Parathyroid adenoma (tissue), 2 donors: Measurements from ENCODE around the gene QSOX2.

Source experiments
- H2AFZ ChIP-seq: fragments of 300-600 bp; sonication (generic); one replicate; pipeline ENCODE4 v1.7.0; 2017; ENCODE audit warnings: antibody characterized with exemption, mild to moderate bottlenecking
- H3K27ac ChIP-seq: fragments of 300-600 bp; sonication (generic); one replicate; pipeline ENCODE4 v1.7.0; 2017
- H3K27me3 ChIP-seq: fragments of 300-600 bp; sonication (generic); one replicate; pipeline ENCODE4 v1.7.0; 2017; ENCODE audit warnings: low read length; ENCODE audit not compliant: control insufficient read depth, insufficient read depth
- H3K36me3 ChIP-seq: fragments of 300-600 bp; sonication (generic); one replicate; pipeline ENCODE4 v1.7.0; 2017; ENCODE audit warnings: low read length; ENCODE audit not compliant: control insufficient read depth, insufficient read depth
- H3K4me1 ChIP-seq: fragments of 300-600 bp; sonication (generic); one replicate; pipeline ENCODE4 v1.7.0; 2017; ENCODE audit warnings: control low read depth
- H3K4me2 ChIP-seq: fragments of 300-600 bp; sonication (generic); one replicate; pipeline ENCODE4 v1.7.0; 2017; ENCODE audit warnings: low read length
- H3K4me3 ChIP-seq: fragments of 300-600 bp; sonication (generic); one replicate; pipeline ENCODE4 v1.7.0; 2017; ENCODE audit warnings: low read depth, low read length
- H3K79me2 ChIP-seq: fragments of 300-600 bp; sonication (generic); one replicate; pipeline ENCODE4 v1.7.0; 2017; ENCODE audit warnings: control low read depth
- H3K9ac ChIP-seq: fragments of 300-600 bp; sonication (generic); one replicate; pipeline ENCODE4 v1.7.0; 2017; ENCODE audit warnings: mild to moderate bottlenecking
- H3K9me3 ChIP-seq: fragments of 300-600 bp; sonication (generic); one replicate; pipeline ENCODE4 v1.7.0; 2017; ENCODE audit warnings: low read length; ENCODE audit not compliant: control insufficient read depth
- CTCF ChIP-seq: fragments of 300-600 bp; sonication (generic); IDR thresholded peaks from one replicate; pipeline ENCODE4 v1.7.0; 2017; ENCODE audit warnings: antibody characterized with exemption, mild to moderate bottlenecking
- donor health status: primary hyperparathyroidism.

The QSOX2 gene

GRCh38 chr9:136160381-136160841, 85.2 kb downstream of the QSOX2 start:
- H3K27me3 ChIP-seq = no peaks in the 10 kb centered on the region
- no peak overlapping the region for H2AFZ ChIP-seq
- no peak for TF ChIP-seq CTCF
- no peak overlapping the region for H3K4me2 ChIP-seq
- H3K79me2 ChIP-seq = no peaks in the 10 kb centered on the region
- H3K36me3 ChIP-seq = no peaks in the 10 kb centered on the region
- H3K9me3 ChIP-seq = no peaks in the 10 kb centered on the region
- H3K27ac ChIP-seq = no peak overlapping the region
- H3K4me3 ChIP-seq = no peak overlapping the region
- no peaks in the 10 kb centered on the region for H3K4me1 ChIP-seq
- H3K9ac ChIP-seq = no peak overlapping the region

GRCh38 chr9:136159851-136160250, 85.8 kb downstream of the QSOX2 start:
- H2AFZ ChIP-seq = no peak overlapping the region

DNA sequence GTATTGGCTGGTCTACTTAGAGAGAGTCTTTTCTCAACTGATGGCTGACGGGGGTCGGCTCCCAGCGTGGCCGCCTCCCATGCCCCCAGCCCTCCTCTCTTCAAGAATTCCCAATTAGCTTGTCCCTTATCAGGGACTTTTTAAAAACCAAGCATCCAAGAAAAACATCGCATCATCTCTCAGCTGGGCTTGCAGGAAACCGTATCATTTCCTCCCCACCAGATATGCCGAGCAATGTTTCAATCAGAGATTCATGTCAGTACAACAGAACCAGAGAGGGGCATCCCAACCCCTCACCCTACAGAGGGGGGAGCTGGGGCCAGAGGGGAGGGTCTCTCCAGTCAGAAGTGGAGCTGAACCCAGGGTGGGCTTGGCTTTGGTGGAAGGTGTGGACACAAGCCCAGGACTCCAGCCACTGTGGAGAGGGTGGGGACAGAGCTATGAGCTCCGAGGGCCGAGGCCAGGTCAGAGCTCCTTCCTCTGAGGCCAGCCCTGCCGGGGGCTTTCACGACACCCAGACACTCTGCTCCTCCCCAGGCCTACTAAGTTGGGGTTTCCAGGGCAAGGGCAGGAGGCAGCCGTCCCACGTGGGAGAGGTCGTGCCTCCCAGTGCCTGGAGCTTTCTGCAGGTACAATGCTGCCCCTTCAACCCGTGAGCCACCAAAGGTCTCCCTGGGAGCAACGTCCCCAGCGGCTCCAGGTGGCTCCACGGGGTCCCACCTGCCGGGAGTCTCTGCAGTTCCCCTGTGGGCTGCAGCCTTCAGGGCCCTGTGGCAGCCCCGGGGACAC, 87.9 kb downstream of the QSOX2 start:
- Histone ChIP-seq H3K27ac (no peak overlapping the region), H3K4me2 (no peak overlapping the region), H3K27me3 (no peaks in the 10 kb centered on the region), H3K9me3 (no peaks in the 10 kb centered on the region), H3K36me3 (no peaks in the 10 kb centered on the region), H3K4me1 (no peaks in the 10 kb centered on the region), H3K9ac (no peak overlapping the region), H3K79me2 (no peaks in the 10 kb centered on the region), H3K4me3 (no peak overlapping the region), H2AFZ (no peak overlapping the region)
- no peak for TF ChIP-seq CTCF

More at GRCh38 chr9:136159851-136160250, 85.8 kb downstream of the QSOX2 start:
- Histone ChIP-seq H3K9ac (no peak overlapping the region), H3K4me2 (no peak overlapping the region), H3K4me1 (no peaks in the 10 kb centered on the region), H3K27me3 (no peaks in the 10 kb centered on the region), H3K79me2 (no peaks in the 10 kb centered on the region), H3K36me3 (no peaks in the 10 kb centered on the region), H3K9me3 (no peaks in the 10 kb centered on the region), H3K4me3 (no peak overlapping the region), H3K27ac (no peak overlapping the region)
- no peak for TF ChIP-seq CTCF
